ENCODE measurements around the gene SOX1. TPM values are rescaled to one million over a fixed set of nuclear protein-coding genes. Genes with fewer than 3 reads are reported as not detected.
A peak's percentile ranks its signal among the peaks of the same experiment; 100 is the strongest.

Gene SOX1
- total and polyA plus RNA-seq, 4 donors, result 0.09 TPM; not detected in 3

- ATAC-seq (ENCODE audit: insufficient read depth, low FRiP score), result no peak
- Histone ChIP-seq H3K9me3 (ENCODE audit: control insufficient read depth in 4 of 4, insufficient read depth in 3 of 4, low read length in 3 of 4) (peaks cover 0 to 1% (median 0%) of the 10 kb centered on the region in 4 donors), H3K4me1 (ENCODE audit: control insufficient read depth in 5 of 5, insufficient read depth in 5 of 5, low read length in 5 of 5) (peaks cover 0 to 22% (median 0%) of the 10 kb centered on the region in 5 donors), H3K27ac (ENCODE audit: low read depth in 1 of 2, low read length in 1 of 2) (no peak overlapping the region), H3K4me3 (no peak overlapping the region), H3K36me3 (ENCODE audit: control insufficient read depth in 4 of 4, insufficient read depth in 4 of 4, low read length in 4 of 4) (no peaks in the 10 kb centered on the region), H3K9ac (ENCODE audit: insufficient read depth in 1 of 2, low read length in 2 of 2) (no peak overlapping the region), H3K27me3 (ENCODE audit: control insufficient read depth in 3 of 3, insufficient read depth in 3 of 3, low read length in 2 of 3) (peaks cover 14 to 89% (median 82%) of the 10 kb centered on the region in 3 donors)
- DNase-seq, result peak; percentile 4 to 33 (median 12)
- WGBS, 2 donors, result 3 to 5% methylated on average over 21 of the region's 21 CpGs
- TF ChIP-seq, protein P1, sequence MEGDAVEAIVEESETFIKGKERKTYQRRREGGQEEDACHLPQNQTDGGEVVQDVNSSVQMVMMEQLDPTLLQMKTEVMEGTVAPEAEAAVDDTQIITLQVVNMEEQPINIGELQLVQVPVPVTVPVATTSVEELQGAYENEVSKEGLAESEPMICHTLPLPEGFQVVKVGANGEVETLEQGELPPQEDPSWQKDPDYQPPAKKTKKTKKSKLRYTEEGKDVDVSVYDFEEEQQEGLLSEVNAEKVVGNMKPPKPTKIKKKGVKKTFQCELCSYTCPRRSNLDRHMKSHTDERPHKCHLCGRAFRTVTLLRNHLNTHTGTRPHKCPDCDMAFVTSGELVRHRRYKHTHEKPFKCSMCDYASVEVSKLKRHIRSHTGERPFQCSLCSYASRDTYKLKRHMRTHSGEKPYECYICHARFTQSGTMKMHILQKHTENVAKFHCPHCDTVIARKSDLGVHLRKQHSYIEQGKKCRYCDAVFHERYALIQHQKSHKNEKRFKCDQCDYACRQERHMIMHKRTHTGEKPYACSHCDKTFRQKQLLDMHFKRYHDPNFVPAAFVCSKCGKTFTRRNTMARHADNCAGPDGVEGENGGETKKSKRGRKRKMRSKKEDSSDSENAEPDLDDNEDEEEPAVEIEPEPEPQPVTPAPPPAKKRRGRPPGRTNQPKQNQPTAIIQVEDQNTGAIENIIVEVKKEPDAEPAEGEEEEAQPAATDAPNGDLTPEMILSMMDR (IDR thresholded peaks at IDR 0.05; ENCODE audit: control extremely low read depth, extremely low read depth), result no peak
Observed at GRCh38 chr13:112105892-112106291, 38.9 kb downstream of the SOX1 start.

GRCh38 chr13:112106478-112107141 is 39.7 kb downstream of the SOX1 start:
- Histone ChIP-seq H3K36me3 (ENCODE audit: control insufficient read depth in 4 of 4, insufficient read depth in 4 of 4, low read length in 4 of 4) (no peaks in the 10 kb centered on the region), H3K4me1 (ENCODE audit: control insufficient read depth in 5 of 5, insufficient read depth in 5 of 5, low read length in 5 of 5) (peaks cover 0 to 22% (median 0%) of the 10 kb centered on the region in 5 donors), H3K4me3 (no peak overlapping the region), H3K27me3 (ENCODE audit: control insufficient read depth in 3 of 3, insufficient read depth in 3 of 3, low read length in 2 of 3) (peaks cover 10 to 89% (median 82%) of the 10 kb centered on the region in 3 donors), H3K9me3 (ENCODE audit: control insufficient read depth in 4 of 4, insufficient read depth in 3 of 4, low read length in 3 of 4) (peaks cover 0 to 1% (median 0%) of the 10 kb centered on the region in 4 donors), H3K9ac (ENCODE audit: insufficient read depth in 1 of 2, low read length in 2 of 2) (no peak overlapping the region), H3K27ac (ENCODE audit: low read depth in 1 of 2, low read length in 1 of 2) (no peak overlapping the region)
- 5 to 7% methylated on average over 36 of the region's 36 CpGs for WGBS, 2 donors
- ATAC-seq (ENCODE audit: insufficient read depth, low FRiP score) (no peak), DNase-seq (peak in 1 of 3 donors; percentile 5)
- TF ChIP-seq, protein P1 (IDR thresholded peaks at IDR 0.05; ENCODE audit: control extremely low read depth, extremely low read depth), result no peak

DNA sequence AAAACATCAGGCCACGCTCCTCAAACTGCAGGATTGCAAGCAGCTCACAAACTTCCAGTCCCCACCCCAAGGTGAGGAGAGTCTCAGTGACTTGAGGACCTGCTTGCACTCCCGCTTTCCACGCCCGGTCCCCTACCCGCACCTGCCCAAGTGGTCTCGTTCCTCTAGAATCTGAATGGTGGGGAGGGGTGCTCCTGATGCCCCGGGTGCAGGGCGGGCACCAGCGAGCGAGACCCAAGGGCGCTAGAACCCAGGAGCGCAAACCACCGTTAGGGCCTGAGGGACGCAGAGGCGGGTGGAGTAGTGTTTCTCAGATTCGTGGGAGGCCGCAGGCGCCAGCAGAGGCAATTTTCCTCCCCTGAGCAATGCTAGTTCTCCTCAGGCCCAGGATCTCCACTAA is 40.3 kb downstream of the SOX1 start:
- no peak overlapping the region for H3K9ac ChIP-seq (ENCODE audit: insufficient read depth in 1 of 2, low read length in 2 of 2)
- DNase-seq (no peak), ATAC-seq (ENCODE audit: insufficient read depth, low FRiP score) (no peak)
- no peak overlapping the region for H3K4me3 ChIP-seq
- peaks cover 10 to 89% (median 82%) of the 10 kb centered on the region in 3 donors for H3K27me3 ChIP-seq (ENCODE audit: control insufficient read depth in 3 of 3, insufficient read depth in 3 of 3, low read length in 2 of 3)
- H3K9me3 ChIP-seq (ENCODE audit: control insufficient read depth in 4 of 4, insufficient read depth in 3 of 4, low read length in 3 of 4), result peaks cover 0 to 1% (median 0%) of the 10 kb centered on the region in 4 donors
- 17 to 26% methylated on average over 18 of the region's 18 CpGs for WGBS, 2 donors
- peaks cover 0 to 22% (median 0%) of the 10 kb centered on the region in 5 donors for H3K4me1 ChIP-seq (ENCODE audit: control insufficient read depth in 5 of 5, insufficient read depth in 5 of 5, low read length in 5 of 5)
- H3K36me3 ChIP-seq (ENCODE audit: control insufficient read depth in 4 of 4, insufficient read depth in 4 of 4, low read length in 4 of 4), result no peaks in the 10 kb centered on the region
- TF ChIP-seq, protein P1 (IDR thresholded peaks at IDR 0.05; ENCODE audit: control extremely low read depth, extremely low read depth), result no peak
- H3K27ac ChIP-seq (ENCODE audit: low read depth in 1 of 2, low read length in 1 of 2), result no peak overlapping the region

Data from lung (tissue), 12 donors.